SK-N-SH (cell line): ENCODE measurements around the gene TPSG1. TPM values are rescaled to one million over a fixed set of nuclear protein-coding genes. Genes with fewer than 3 reads are reported as not detected.
A peak's percentile ranks its signal among the peaks of the same experiment; 100 is the strongest.
"Not testable (repeated sequence)": the region's sequence is repeated elsewhere in the genome, so short reads cannot be mapped to it uniquely, and the experiment has no call there.

Experiments
- CTCF ChIA-PET: fragments of 300-600, 350-600 bp; formaldehyde crosslinking; extraction: SDS; loops from one replicate; lab custom pipeline; 2021; lab: Yijun Ruan, JAX
- POLR2A ChIA-PET: fragments of 350-600 bp; sonication (Branson Sonifier 250); formaldehyde crosslinking; extraction: SDS; loops from one replicate; lab custom pipeline; 2020; ENCODE audit warnings: antibody characterized with exemption, inconsistent platforms; lab: Yijun Ruan, JAX
- DNase-seq: peaks from one replicate; pipeline ENCODE4 v3.0.0; 2012
- H2AFZ ChIP-seq: fragments of 200-600 bp; sonication (generic); 2 replicates; pipeline ENCODE4 v1.8.1; 2016; ENCODE audit warnings: antibody characterized with exemption, mild to moderate bottlenecking, low read depth
- H3F3A ChIP-seq: fragments of 200-600 bp; sonication (generic); replicated peaks from 2 replicates; pipeline ENCODE3; 2016; ENCODE audit warnings: antibody characterized with exemption, mild to moderate bottlenecking; ENCODE audit not compliant: insufficient read depth
- H3K27ac ChIP-seq, 2 experiments: fragments of 200-500 bp in 1 of 2; fragments of 200-600 bp in 1 of 2; sonication (Bioruptor generic) in 1 of 2; sonication (generic), shearing (Covaris generic) in 1 of 2; 2 replicates each; pipeline versions ENCODE4 v1.5.1 to v1.6.1; 2014 to 2016; ENCODE audit warnings: low read depth in 2 of 2, inconsistent platforms in 1 of 2, low read length in 1 of 2, mild to moderate bottlenecking in 1 of 2, mixed read lengths in 1 of 2
- H3K27me3 ChIP-seq: fragments of 200-600 bp; sonication (generic), shearing (Covaris generic); 2 replicates; pipeline ENCODE4 v1.6.1; 2016; ENCODE audit warnings: mixed run types; ENCODE audit not compliant: insufficient read depth
- H3K36me3 ChIP-seq, 2 experiments: fragments of 200-500 bp in 1 of 2; fragments of 200-600 bp in 1 of 2; sonication (Bioruptor generic) in 1 of 2; sonication (generic) in 1 of 2; replicated peaks in 1 of 2; 2 replicates each; pipeline versions ENCODE3 to v1.5.1; 2014 to 2016; ENCODE audit warnings: low read length in 1 of 2, mild to moderate bottlenecking in 1 of 2; ENCODE audit not compliant: insufficient read depth in 2 of 2, control insufficient read depth in 1 of 2
- H3K4me1 ChIP-seq, 2 experiments: fragments of 200-500 bp in 1 of 2; fragments of 200-600 bp in 1 of 2; sonication (Bioruptor generic) in 1 of 2; sonication (generic), shearing (Covaris generic) in 1 of 2; 2 replicates each; pipeline versions ENCODE4 v1.5.1 to v1.6.1; 2014 to 2016; ENCODE audit warnings: low read depth in 1 of 2, low read length in 1 of 2, mixed run types in 1 of 2; ENCODE audit not compliant: insufficient read depth in 2 of 2, control insufficient read depth in 1 of 2
- H3K4me2 ChIP-seq: fragments of 200-600 bp; sonication (generic), shearing (Covaris generic); 2 replicates; pipeline ENCODE4 v1.6.1; 2017; ENCODE audit warnings: mixed run types
- H3K4me3 ChIP-seq, 2 experiments: fragments of 200-500 bp in 1 of 2; fragments of 200-600 bp in 1 of 2; sonication (Bioruptor generic) in 1 of 2; sonication (generic), shearing (Covaris generic) in 1 of 2; 2 replicates each; pipeline versions ENCODE4 v1.5.1 to v1.8.1; 2014 to 2016; ENCODE audit warnings: low read depth in 2 of 2, inconsistent platforms in 1 of 2, low read length in 1 of 2, mild to moderate bottlenecking in 1 of 2, mixed read lengths in 1 of 2, moderate library complexity in 1 of 2
- H3K79me2 ChIP-seq: fragments of 200-600 bp; sonication (generic); 2 replicates; pipeline ENCODE4 v1.8.1; 2017; ENCODE audit warnings: mild to moderate bottlenecking; ENCODE audit not compliant: insufficient read depth
- H3K9ac ChIP-seq: fragments of 200-600 bp; sonication (generic); 2 replicates; pipeline ENCODE4 v1.6.1; 2017; ENCODE audit warnings: mixed run types
- H3K9me2 ChIP-seq: fragments of 200-600 bp; sonication (generic); 2 replicates; pipeline ENCODE4 v1.6.1; 2017; ENCODE audit warnings: mixed run types
- H3K9me3 ChIP-seq: fragments of 200-600 bp; sonication (generic); 2 replicates; pipeline ENCODE4 v1.6.1; 2017; ENCODE audit warnings: mixed run types, mild to moderate bottlenecking, moderate library complexity
- H4K20me1 ChIP-seq: fragments of 200-600 bp; sonication (generic); 2 replicates; pipeline ENCODE4 v1.6.1; 2017; ENCODE audit warnings: mild to moderate bottlenecking, mixed run types; ENCODE audit not compliant: insufficient read depth
- EP300 ChIP-seq, 2 experiments: IDR thresholded peaks; 2 replicates each; pipeline versions ENCODE4 v1.4.0 to v1.6.1; 2012; ENCODE audit warnings: borderline replicate concordance in 1 of 2, low read depth in 1 of 2, low read length in 1 of 2
- FOXM1 ChIP-seq: IDR thresholded peaks from 2 replicates; pipeline ENCODE4 v1.4.0; 2012; ENCODE audit warnings: low read depth, mild to moderate bottlenecking
- WGBS: methylation state at CpG from one replicate; pipeline ENCODE4 v1.1.6; 2017; ENCODE audit warnings: low lambda C conversion rate; 5-methylcytosine and 5-hydroxymethylcytosine counted together
- polyA plus RNA-seq, 3 experiments: library from polyadenylated mRNA; depleted of rRNA; stranded (reverse); fragments of >200 nt; gene quantifications; 2 replicates each; pipeline ENCODE4 v1.2.3, GENCODE V29; 2012
- TF ChIP-seq, protein P1 (sequence below): IDR thresholded peaks from 2 replicates; pipeline ENCODE4 v1.6.1; 2012; ENCODE audit warnings: mild to moderate bottlenecking, low read depth, low read length, moderate library complexity

The TPSG1 gene
- polyA plus RNA-seq, 1 of the 3 experiments (the other 2 are of a cell fraction) = not detected

GRCh38 chr16:1189455-1189854 is 35.6 kb downstream of the TPSG1 start:
- ChIA-PET POLR2A (no interaction called here), CTCF (interaction anchor here (0.7 to 2.0 kb wide), 3 partner anchors 46 to 83 kb away, joined by 3 to 8 read pairs (median 4); no protein-coding TSS in a partner anchor)
- Histone ChIP-seq H3K4me2 (no peak overlapping the region), H3K36me3 (no peaks in the 10 kb centered on the region), H3K4me1 (no peaks in the 10 kb centered on the region; a peak in 1 of 4 replicates), H3K9me3 (no peaks in the 10 kb centered on the region), H3K27me3 (peaks cover 36% of the 10 kb centered on the region), H4K20me1 (peaks cover 12% of the 10 kb centered on the region; the same call in 1 of the 2 replicates), H3K9ac (no peak overlapping the region), H3K9me2 (no peaks in the 10 kb centered on the region), H3K27ac (no peak overlapping the region), H3K4me3 (no peak overlapping the region), H2AFZ (no peak overlapping the region), H3F3A (no peaks in the 10 kb centered on the region), H3K79me2 (no peaks in the 10 kb centered on the region)
- DNase-seq = no peak
- 23% methylated on average over 7 of the region's 7 CpGs for WGBS
- TF ChIP-seq, protein P1, sequence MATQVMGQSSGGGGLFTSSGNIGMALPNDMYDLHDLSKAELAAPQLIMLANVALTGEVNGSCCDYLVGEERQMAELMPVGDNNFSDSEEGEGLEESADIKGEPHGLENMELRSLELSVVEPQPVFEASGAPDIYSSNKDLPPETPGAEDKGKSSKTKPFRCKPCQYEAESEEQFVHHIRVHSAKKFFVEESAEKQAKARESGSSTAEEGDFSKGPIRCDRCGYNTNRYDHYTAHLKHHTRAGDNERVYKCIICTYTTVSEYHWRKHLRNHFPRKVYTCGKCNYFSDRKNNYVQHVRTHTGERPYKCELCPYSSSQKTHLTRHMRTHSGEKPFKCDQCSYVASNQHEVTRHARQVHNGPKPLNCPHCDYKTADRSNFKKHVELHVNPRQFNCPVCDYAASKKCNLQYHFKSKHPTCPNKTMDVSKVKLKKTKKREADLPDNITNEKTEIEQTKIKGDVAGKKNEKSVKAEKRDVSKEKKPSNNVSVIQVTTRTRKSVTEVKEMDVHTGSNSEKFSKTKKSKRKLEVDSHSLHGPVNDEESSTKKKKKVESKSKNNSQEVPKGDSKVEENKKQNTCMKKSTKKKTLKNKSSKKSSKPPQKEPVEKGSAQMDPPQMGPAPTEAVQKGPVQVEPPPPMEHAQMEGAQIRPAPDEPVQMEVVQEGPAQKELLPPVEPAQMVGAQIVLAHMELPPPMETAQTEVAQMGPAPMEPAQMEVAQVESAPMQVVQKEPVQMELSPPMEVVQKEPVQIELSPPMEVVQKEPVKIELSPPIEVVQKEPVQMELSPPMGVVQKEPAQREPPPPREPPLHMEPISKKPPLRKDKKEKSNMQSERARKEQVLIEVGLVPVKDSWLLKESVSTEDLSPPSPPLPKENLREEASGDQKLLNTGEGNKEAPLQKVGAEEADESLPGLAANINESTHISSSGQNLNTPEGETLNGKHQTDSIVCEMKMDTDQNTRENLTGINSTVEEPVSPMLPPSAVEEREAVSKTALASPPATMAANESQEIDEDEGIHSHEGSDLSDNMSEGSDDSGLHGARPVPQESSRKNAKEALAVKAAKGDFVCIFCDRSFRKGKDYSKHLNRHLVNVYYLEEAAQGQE = no peak
- TF ChIP-seq EP300 (IDR thresholded peaks at IDR 0.05; ENCODE audit: borderline replicate concordance in 1 of 2, low read depth in 1 of 2, low read length in 1 of 2) = no peak

DNA sequence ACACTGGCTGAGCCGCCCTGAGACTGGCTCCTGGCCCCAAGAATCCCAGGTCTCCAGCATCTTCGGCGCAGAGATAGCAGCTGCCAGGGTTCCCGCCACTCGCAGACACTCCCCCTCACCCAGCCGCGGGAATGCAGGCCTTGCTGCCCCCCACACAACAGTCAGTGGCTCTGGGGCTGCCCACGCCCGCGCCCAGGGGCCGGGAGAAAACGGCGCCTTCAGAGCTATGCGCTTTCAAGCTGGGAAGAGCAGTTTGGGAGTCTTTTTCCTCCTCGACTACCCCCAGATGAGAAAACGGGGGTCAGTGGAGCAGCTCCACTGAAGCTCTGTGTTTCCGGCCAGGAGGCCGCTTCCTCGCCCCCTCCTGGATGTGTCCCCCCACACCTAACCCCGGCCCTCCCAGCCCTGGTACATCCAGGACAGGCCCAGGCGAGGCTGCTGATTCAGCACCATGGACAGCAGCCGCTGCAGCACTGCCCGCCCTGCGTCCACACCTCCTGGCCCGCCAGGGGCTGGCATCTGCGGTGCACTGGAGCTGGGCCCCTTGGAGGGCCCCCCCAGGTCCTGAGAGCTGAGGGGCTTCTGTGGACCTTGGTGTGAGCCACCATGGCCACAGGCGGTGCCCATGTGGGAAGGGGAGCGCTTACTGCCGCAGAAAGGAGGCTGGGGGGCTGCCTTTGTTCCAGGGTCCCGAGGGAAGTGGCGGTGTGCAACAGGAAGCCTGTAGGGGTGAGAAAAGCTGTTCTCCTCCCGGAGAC is 36.5 kb downstream of the TPSG1 start:
- POLR2A ChIA-PET = no interaction called here
- Histone ChIP-seq H3K4me3 (no peak overlapping the region), H3F3A (no peaks in the 10 kb centered on the region), H3K79me2 (no peaks in the 10 kb centered on the region), H3K9me3 (no peaks in the 10 kb centered on the region), H3K9me2 (no peaks in the 10 kb centered on the region), H2AFZ (no peak overlapping the region), H3K4me1 (peaks cover 0 to 1% of the 10 kb centered on the region in 2 experiments; a peak in 2 of 4 replicates), H3K27me3 (peaks cover 36% of the 10 kb centered on the region), H3K27ac (no peak overlapping the region), H3K4me2 (no peak overlapping the region), H4K20me1 (peaks cover 4% of the 10 kb centered on the region; the same call in 1 of the 2 replicates), H3K9ac (no peak overlapping the region), H3K36me3 (no peaks in the 10 kb centered on the region)
- DNase-seq = no peak
- CTCF ChIA-PET = interaction anchor here (0.7 to 2.0 kb wide), 3 partner anchors 45 to 83 kb away, joined by 3 to 8 read pairs (median 4); no protein-coding TSS in a partner anchor
- TF ChIP-seq, protein P1 = peak; percentile 97
- TF ChIP-seq FOXM1 = no peak
- WGBS = 29% methylated on average over 22 of the region's 32 CpGs

DNA sequence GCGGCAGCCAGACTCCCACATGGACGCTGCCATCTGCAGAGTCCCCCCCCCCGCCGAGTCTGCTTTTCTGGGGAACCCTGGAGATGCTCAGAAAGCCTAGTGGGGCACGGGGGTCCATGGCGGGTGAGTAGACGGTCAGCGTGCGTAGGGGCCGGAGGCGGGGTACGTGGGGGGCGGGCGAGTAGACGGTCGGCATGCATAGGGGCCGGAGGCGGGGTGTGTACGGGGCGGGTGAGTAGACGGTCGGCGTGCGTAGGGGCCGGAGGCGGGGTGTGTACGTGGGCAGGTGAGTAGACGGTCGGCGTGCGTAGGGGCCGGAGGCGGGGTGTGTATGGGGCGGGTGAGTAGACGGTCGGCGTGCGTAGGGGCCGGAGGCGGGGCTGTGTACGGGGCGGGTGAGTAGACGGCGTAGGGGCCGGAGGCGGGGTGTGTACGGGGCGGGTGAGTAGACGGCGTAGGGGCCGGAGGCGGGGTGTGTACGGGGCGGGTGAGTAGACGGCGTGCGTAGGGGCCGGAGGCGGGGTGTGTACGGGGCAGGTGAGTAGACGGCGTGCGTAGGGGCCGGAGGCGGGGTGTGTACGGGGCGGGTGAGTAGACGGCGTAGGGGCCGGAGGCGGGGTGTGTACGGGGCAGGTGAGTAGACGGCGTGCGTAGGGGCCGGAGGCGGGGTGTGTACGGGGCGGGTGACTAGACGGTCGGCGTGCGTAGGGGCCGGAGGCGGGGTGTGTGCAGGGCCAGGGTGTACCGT is 39.4 kb downstream of the TPSG1 start:
- H3K4me3 ChIP-seq, POLR2A ChIA-PET, H3K79me2 ChIP-seq: not testable (repeated sequence)

More for the DNA sequence above, 39.4 kb downstream of the TPSG1 start:
- not testable (repeated sequence) for H3K36me3 ChIP-seq, H3K9ac ChIP-seq, H3K27ac ChIP-seq, H3F3A ChIP-seq, H3K9me2 ChIP-seq, H4K20me1 ChIP-seq, H2AFZ ChIP-seq, DNase-seq, H3K9me3 ChIP-seq, H3K4me2 ChIP-seq
- peaks cover 36% of the 10 kb centered on the region for H3K27me3 ChIP-seq
- peaks cover 0 to 17% of the 10 kb centered on the region in 2 experiments; a peak in 2 of 4 replicates for H3K4me1 ChIP-seq
- CTCF ChIA-PET = interaction anchor here (0.7 kb wide), 1 partner anchor 62 kb away, joined by 3 read pairs; no protein-coding TSS in a partner anchor
- WGBS = 88% methylated on average over 82 of the region's 86 CpGs
